Measurements from ENCODE around the gene SSBP3. TPM values are rescaled to one million over a fixed set of nuclear protein-coding genes. Genes with fewer than 3 reads are reported as not detected.
"Not testable (repeated sequence)": the region's sequence is repeated elsewhere in the genome, so short reads cannot be mapped to it uniquely, and the experiment has no call there.

SSBP3 gene
- total and polyA plus RNA-seq, 4 donors = 7.7 to 24.7 (median 17.3) TPM

GRCh38 chr1:54421101-54421504 is 14.9 kb upstream of the SSBP3 start:
- 72% methylated on average over 4 of the region's 4 CpGs for WGBS
- Histone ChIP-seq H3K4me3 (ENCODE audit: low read depth in 1 of 3, low read length in 3 of 3) (no peak overlapping the region), H3K36me3 (ENCODE audit: control insufficient read depth in 4 of 4, insufficient read depth in 3 of 4, low read depth in 1 of 4, low read length in 3 of 4) (no peaks in the 10 kb centered on the region), H3K4me1 (ENCODE audit: control insufficient read depth in 4 of 4, insufficient read depth in 4 of 4, low read length in 3 of 4) (peaks cover 0 to 3% (median 2%) of the 10 kb centered on the region in 4 donors), H3K27me3 (ENCODE audit: control insufficient read depth in 4 of 4, insufficient read depth in 4 of 4, low read length in 3 of 4) (no peaks in the 10 kb centered on the region), H3K9me3 (ENCODE audit: control insufficient read depth in 4 of 4, low read length in 3 of 4) (no peaks in the 10 kb centered on the region), H3K27ac (ENCODE audit: low read depth in 1 of 2, low read length in 2 of 2) (no peak overlapping the region), H3K9ac (ENCODE audit: low read depth in 1 of 2, low read length in 2 of 2) (no peak overlapping the region)
- no peak for DNase-seq (ENCODE audit: low spot score)
- TF ChIP-seq HNF4A (conservative IDR thresholded peaks at IDR 0.05) (no peak), REST (IDR thresholded peaks at IDR 0.05) (no peak), YY1 (IDR thresholded peaks at IDR 0.05) (no peak), ATF3 (IDR thresholded peaks at IDR 0.05) (no peak), ZBTB33 (IDR thresholded peaks at IDR 0.05) (no peak), NR2F2 (IDR thresholded peaks at IDR 0.05) (no peak), JUND (IDR thresholded peaks at IDR 0.05) (no peak), GABPA (IDR thresholded peaks at IDR 0.05 in 1 of 2, conservative IDR thresholded peaks at IDR 0.05 in 1 of 2) (no peak), EGR1 (IDR thresholded peaks at IDR 0.05; ENCODE audit: low read depth in 2 of 2) (no peak), RXRA (IDR thresholded peaks at IDR 0.05) (no peak), MAX (IDR thresholded peaks at IDR 0.05) (no peak), SP1 (IDR thresholded peaks at IDR 0.05) (no peak), HNF4G (IDR thresholded peaks at IDR 0.05) (no peak), RAD21 (IDR thresholded peaks at IDR 0.05) (no peak), FOXA1 (IDR thresholded peaks at IDR 0.05) (no peak), TAF1 (conservative IDR thresholded peaks at IDR 0.05) (no peak), FOXA2 (IDR thresholded peaks at IDR 0.05) (no peak), CTCF (IDR thresholded peaks at IDR 0.05; ENCODE audit: low read depth, low read length, missing input control) (no peak)

- not testable (repeated sequence) for H3K4me3 ChIP-seq (ENCODE audit: low read depth in 1 of 3, low read length in 3 of 3); DNase-seq (ENCODE audit: low spot score); H3K9me3 ChIP-seq (ENCODE audit: control insufficient read depth in 4 of 4, low read length in 3 of 4); H3K4me1 ChIP-seq (ENCODE audit: control insufficient read depth in 4 of 4, insufficient read depth in 4 of 4, low read length in 3 of 4); H3K27me3 ChIP-seq (ENCODE audit: control insufficient read depth in 4 of 4, insufficient read depth in 4 of 4, low read length in 3 of 4); H3K27ac ChIP-seq (ENCODE audit: low read depth in 1 of 2, low read length in 2 of 2); H3K36me3 ChIP-seq (ENCODE audit: control insufficient read depth in 4 of 4, insufficient read depth in 3 of 4, low read depth in 1 of 4, low read length in 3 of 4); H3K9ac ChIP-seq (ENCODE audit: low read depth in 1 of 2, low read length in 2 of 2)
- WGBS = 89% methylated on average over 6 of the region's 6 CpGs
These were observed 12.4 kb upstream of the SSBP3 start for GRCh38 chr1:54418598-54418997.

Data from liver (tissue), 9 donors.